CD4-positive, alpha-beta T cell treated with Interleukin-15 for 1 hour (primary cell): Measurements from ENCODE around the gene IGFLR1.
A peak's percentile ranks its signal among the peaks of the same experiment; 100 is the strongest.
"Not testable (repeated sequence)": the region's sequence is repeated elsewhere in the genome, so short reads cannot be mapped to it uniquely, and the experiment has no call there.

Experiments
- DNase-seq: peaks from one replicate; pipeline ENCODE4 v3.0.0-alpha.2; 2020

Gene IGFLR1

DNA sequence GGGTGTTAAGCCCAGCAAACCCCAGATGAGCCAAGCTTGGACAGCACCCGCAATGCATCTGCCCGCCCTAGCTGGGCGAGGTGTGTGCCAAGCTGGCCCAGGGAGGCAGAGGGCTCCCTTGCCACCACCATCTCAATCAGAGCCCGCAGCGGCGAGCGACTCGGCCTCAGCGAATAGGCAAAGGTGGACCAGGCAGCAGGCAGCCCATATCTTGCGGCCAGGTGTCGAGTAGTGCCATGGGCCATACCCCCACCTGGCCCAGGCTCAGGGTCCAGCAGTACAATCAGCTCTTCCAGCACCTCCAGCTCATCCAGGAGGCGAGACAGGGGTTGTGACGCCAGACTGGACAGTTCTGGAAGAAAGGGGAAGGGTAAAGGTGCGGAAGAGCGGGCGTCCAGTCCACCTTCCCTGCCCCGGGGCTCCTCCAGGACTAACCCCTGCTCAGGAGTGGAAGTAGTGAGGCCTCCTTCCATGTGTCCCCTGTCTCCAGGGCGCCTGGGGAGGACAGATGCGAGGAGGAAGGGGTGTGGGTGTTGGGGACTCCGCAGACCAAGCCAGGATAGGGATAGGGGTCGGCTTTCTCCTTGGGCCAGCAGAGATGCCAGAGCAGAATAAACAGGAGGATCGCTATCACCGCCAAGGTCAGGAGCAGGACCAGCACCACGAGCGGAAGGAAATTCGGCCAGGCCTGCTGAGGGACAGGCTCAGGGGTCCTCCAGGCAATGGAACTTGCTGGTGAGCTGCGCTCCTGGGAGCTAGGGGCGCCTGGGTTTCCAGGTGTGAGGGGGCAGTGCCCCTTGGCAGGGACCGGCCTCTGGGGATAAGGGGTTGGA is 2.8 kb downstream of the IGFLR1 start:
- DNase-seq: no peak

- DNase-seq: no peak
Measured at GRCh38 chr19:35738887-35739229, 3.4 kb downstream of the IGFLR1 start.

GRCh38 chr19:35738021-35738886 is 4.0 kb downstream of the IGFLR1 start:
- DNase-seq: no peak

GRCh38 chr19:35736913-35737886 is 5.1 kb downstream of the IGFLR1 start:
- peak; percentile 24 for DNase-seq

DNA sequence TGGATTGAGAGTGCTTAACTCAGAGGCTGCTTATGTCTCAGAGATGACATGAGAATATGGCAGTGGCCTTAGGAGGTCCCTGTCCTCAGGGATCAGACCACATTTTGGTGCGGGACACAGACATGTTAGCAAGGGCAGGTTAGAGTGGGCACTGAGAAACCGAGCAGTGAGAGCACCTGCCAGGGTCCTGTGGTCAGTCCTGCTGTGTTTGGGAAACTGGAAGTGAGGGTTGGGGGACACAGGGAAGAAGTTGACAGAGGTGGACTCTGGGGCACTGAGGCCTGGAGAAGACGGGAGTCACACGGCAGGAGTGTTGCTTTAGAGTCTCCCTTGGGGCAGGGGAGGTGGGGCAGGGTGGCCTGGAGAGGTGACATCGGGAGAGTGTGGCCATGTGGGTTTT is 7.4 kb downstream of the IGFLR1 start:
- no peak for DNase-seq

- no peak for DNase-seq
Measured at GRCh38 chr19:35734273-35734672, 8.0 kb downstream of the IGFLR1 start.

GRCh38 chr19:35733180-35734125 is 8.8 kb downstream of the IGFLR1 start:
- DNase-seq: no peak

DNA sequence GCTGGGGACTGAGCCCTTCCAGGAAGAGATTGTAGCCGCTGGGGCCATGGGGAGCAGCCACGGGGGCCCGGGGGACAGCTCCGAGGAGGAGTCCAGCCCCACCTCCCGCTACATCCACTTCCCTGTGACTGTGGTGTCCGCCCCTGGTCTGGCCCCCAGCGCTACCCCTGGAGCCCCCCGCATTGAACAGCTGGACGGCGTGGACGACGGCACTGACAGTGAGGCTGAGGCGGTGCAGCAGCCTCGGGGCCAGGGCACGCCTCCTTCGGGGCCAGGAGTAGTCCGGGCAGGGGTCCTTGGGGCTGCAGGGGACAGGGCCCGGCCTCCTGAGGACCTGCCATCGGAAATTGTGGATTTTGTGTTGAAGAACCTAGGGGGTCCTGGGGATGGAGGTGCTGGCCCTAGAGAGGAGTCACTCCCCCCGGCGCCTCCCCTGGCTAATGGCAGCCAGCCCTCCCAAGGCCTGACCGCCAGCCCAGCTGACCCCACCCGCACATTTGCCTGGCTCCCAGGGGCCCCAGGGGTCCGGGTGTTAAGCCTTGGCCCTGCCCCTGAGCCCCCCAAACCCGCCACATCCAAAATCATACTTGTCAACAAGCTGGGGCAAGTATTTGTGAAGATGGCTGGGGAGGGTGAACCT is 9.6 kb downstream of the IGFLR1 start:
- no peak for DNase-seq

DNA sequence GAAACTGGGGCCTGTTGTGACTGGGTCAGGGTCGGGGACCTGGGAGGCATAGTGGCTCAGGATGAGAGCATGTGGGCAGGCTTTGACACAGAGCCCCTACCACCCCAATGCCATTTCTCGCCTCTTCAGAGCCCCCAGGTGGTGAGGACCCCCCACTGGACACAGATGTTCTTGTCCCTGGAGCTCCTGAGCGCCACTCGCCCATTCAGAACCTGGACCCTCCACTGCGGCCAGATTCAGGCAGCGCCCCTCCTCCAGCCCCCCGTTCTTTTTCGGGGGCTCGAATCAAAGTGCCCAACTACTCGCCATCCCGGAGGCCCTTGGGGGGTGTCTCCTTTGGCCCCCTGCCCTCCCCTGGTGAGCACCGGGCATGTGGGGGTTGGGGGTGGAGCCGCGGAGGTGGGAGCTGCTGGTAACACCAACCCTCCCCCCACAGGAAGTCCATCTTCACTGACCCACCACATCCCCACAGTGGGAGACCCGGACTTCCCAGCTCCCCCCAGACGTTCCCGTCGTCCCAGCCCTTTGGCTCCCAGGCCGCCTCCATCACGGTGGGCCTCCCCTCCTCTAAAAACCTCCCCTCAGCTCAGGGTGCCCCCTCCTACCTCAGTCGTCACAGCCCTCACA is 10.4 kb downstream of the IGFLR1 start:
- no peak for DNase-seq

- no peak for DNase-seq
Measured at GRCh38 chr19:35731353-35731752, 10.9 kb downstream of the IGFLR1 start.

GRCh38 chr19:35730326-35730725 is 11.9 kb downstream of the IGFLR1 start:
- DNase-seq: no peak

DNA sequence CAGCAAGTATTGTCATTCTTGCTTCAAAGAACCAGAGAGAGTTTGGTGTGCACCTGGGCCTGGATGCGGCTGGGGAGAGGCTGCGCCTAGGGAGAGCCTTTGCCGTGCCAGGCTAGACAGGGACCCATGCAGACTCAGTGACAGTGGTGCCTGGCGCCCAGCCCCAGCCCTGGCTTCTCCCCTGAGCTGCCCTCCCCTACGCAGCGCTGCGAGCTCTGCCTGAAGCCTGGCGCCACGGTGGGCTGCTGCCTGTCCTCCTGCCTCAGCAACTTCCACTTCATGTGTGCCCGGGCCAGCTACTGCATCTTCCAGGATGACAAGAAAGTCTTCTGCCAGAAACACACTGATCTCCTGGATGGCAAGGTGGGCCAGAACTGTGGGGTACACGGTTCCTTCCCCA is 12.5 kb downstream of the IGFLR1 start:
- no peak for DNase-seq

DNA sequence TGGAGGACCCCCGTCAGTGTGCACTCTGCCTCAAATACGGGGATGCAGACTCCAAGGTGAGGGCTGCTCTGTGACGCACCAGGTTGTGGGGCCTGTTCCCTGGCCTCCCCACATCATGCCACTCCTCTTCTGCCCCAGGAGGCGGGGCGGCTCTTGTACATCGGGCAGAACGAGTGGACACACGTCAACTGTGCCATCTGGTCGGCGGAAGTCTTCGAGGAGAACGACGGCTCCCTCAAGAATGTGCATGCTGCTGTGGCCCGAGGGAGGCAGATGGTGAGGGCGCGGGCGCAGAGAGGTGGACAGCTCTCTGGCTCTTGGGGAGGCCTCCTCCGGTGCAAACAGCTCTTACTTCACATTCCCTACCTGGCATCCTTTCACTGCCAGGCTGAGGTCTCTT is 13.2 kb downstream of the IGFLR1 start:
- DNase-seq: no peak

DNA sequence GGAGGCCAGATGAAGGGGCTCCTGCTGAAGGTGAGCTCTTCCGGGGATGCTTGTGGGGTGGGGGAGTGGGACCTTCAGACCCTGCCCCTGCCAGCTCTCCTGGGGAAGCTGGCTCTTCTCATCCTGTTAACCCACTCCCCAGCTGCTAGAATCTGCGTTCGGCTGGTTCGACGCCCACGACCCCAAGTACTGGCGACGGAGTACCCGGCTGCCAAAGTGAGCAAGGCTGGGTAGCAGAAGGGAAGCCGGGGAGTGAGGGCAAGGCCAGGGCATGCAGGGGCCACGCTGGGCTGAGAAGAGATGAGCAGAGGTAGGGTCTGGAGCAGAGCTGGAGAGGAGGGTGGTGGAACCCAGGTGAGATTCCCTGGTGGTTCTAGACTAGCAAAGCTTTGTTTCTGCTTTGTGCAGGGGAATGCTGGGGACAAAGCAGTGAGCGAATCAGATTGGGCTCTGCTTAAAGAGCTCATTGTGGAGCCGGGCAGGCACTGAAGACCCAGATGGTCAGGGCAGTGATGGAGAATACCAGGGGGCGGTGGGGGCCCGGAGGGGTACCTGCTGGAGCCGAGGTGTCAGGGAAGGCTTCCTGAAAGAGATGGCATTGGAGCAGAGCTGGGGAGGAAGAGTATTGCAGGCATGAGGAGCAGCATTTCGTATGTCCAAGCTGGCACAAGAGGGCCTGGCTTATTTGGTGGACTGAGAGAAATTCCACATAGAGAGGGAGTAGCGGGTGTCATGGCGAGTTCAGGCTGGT is 14.1 kb downstream of the IGFLR1 start:
- DNase-seq: no peak

DNA sequence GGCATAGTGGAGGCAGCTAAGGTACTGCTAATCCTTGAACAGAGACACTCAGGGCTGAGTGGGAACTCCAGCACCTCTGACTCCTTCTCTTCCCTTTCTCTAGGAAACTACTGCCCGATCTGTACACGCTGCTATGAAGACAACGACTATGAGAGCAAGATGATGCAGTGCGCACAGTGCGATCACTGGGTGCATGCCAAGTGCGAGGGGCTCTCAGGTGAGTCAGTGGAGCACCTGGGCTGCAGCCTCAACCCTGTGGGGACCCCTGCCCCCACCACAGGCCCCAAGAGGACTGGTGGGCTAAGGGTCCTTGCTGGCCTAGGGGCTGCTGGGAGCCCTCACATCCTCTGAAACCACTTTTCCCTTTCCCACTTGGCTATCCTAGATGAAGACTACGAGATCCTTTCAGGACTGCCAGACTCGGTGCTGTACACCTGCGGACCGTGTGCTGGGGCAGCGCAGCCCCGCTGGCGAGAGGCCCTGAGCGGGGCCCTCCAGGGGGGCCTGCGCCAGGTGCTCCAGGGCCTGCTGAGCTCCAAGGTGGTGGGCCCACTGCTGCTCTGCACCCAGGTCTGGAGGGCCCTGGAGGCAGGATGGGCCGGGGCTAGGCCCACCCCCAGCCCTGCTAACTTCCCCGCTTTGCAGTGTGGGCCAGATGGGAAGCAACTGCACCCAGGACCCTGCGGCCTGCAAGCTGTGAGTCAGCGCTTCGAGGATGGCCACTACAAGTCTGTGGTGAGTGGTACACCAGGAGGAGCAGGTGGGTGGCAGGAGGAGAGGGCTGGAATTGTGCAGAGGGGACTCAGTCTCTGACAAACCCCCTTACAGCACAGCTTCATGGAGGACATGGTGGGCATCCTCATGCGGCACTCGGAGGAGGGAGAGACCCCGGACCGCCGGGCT is 14.9 kb downstream of the IGFLR1 start:
- DNase-seq: no peak

DNA sequence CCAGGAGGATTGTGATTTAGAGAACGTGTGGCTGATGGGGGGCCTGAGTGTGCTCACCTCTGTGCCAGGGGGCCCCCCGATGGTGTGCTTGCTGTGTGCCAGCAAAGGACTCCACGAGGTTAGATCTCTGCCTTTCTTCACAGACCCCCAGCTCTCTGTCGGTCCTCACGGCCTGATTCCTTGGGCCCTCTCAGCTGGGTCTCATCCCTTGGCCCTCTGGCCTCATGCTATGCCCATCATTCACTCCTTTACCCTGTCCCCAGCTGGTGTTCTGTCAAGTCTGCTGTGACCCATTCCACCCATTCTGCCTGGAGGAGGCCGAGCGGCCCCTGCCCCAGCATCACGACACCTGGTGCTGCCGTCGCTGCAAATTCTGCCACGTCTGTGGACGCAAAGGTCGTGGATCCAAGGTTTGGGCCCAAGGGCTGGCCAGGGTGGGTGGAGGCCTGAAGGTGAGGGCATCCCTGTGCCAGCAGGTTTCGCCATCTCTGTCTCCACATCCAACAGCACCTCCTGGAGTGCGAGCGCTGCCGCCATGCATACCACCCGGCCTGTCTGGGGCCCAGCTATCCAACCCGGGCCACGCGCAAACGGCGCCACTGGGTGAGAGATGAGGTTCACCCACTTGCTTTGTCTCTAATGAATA is 16.9 kb downstream of the IGFLR1 start:
- no peak for DNase-seq

- no peak for DNase-seq
Measured at GRCh38 chr19:35724560-35724959, 17.7 kb downstream of the IGFLR1 start.

- not testable (repeated sequence) for DNase-seq
Measured at GRCh38 chr19:35724132-35724531, 18.1 kb downstream of the IGFLR1 start.
